Tibial artery (tissue), 4 donors: ENCODE measurements around the gene VPS13D.

Experiments
- DNase-seq, 2 donors: peaks; one replicate each; pipeline ENCODE4 v3.0.0-alpha.2; 2019
- H3K27ac ChIP-seq, 2 donors: fragments of 200-600 bp; sonication (generic) in 1 of 2; 1 replicate in 1 of 2; 2 replicates in 1 of 2; pipeline ENCODE4 v1.5.1; 2018 to 2019; ENCODE audit warnings: mild to moderate bottlenecking in 1 of 2
- H3K27me3 ChIP-seq, 2 donors: fragments of 200-600 bp; sonication (generic) in 1 of 2; one replicate each; pipeline versions ENCODE4 v1.5.1 to v1.6.0; 2016 to 2019
- H3K36me3 ChIP-seq, 3 donors: fragments of 200-600 bp; sonication (generic) in 2 of 3; one replicate each; pipeline ENCODE4 v1.5.1; 2016 to 2019; ENCODE audit warnings: mild to moderate bottlenecking in 2 of 3
- H3K4me1 ChIP-seq, 4 donors: fragments of 200-600 bp; sonication (generic) in 2 of 4; 1 replicate in 3 of 4; 2 replicates in 1 of 4; pipeline ENCODE4 v1.5.1; 2016 to 2019
- H3K4me3 ChIP-seq, 2 donors: fragments of 200-600 bp; sonication (generic) in 1 of 2; 1 replicate in 1 of 2; 2 replicates in 1 of 2; pipeline ENCODE4 v1.5.1; 2018 to 2019; ENCODE audit warnings: mild to moderate bottlenecking in 2 of 2
- H3K9me3 ChIP-seq, 3 donors: fragments of 200-600 bp; sonication (generic) in 1 of 3; one replicate each; pipeline ENCODE4 v1.5.1; 2016 to 2019
- intact Hi-C: fragments of 100-400 bp; cut with DNase I; formaldehyde crosslinking; loops from one replicate; pipeline ENCODE4 v1.15.0; 2023; ENCODE audit warnings: low total_unique reads
- TF ChIP-seq, protein P1 (sequence below), 2 experiments: fragments of 200-600 bp in 1 of 2; fragments of 450-650 bp in 1 of 2; IDR thresholded peaks; one replicate each; pipeline ENCODE4 v1.5.1; 2017 to 2019; ENCODE audit warnings: antibody characterized with exemption in 2 of 2, mild to moderate bottlenecking in 1 of 2, moderate library complexity in 1 of 2

VPS13D gene

DNA sequence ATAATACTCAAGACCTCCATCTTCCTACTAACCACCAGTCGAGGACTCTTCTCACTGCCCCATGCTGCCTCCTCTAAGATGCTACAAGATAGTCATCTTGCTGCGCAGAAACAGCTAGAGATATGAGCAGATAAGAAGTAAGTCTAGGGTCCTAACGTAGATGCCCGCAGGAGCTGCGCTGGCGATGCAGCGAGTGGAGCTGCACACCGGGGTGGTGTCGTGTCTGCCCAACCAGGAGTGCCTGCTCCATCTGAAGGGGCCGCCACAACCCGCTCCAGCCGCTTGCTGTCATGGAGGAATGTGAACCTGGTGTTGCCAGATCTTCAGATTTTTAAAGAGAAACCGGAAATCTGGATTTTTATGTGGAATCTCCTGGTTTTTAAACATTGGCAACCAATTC is 175.1 kb downstream of the VPS13D start:
- H3K4me1 ChIP-seq, result peaks cover 0 to 64% (median 41%) of the 10 kb centered on the region in 4 donors

DNA sequence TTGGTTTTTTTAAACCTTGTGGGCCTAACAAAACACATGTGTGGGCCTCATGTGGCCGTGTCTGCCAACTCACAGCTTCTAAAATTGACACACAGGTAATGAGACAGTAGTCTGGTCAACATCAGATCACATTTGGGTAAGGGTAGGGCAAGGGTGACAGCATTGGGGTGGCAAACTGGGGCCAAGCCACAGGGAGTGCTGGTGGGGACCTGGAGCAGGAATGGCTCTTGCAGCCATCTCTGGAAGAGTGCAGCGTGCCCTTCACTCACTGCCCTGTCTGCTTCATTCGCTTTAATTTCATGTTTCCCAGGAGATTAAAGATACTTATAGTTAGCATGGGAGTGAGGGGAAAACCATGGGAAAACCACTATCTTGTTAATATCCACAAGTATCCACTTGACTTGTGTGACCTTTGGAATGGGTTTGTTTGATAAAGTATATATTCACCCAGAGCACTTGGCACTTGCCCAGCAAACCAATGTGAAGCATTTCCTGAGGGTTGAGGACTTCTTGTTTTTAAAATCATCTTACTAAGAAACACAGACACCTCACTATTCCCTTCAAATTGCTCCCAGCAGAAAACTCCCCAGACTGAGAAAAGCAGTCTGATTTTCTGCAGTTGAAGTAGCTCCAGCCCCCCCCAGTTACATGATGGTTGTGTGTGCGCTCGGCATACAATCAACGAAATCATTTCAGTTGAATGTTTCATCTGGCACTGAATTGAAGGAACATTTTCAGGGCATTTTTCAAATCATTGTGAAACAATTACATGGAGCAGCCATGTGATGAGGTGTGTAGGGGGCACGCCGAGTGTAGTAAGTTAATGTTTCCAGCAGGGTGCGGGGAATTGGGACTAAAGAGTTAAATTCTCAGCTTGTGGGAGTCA is 175.7 kb downstream of the VPS13D start:
- Histone ChIP-seq H3K36me3 (peaks cover 21 to 38% (median 21%) of the 10 kb centered on the region in 3 donors), H3K27ac (peak overlapping the region; percentile 69 to 79), H3K4me1 (peaks cover 0 to 68% (median 43%) of the 10 kb centered on the region in 4 donors), H3K4me3 (no peak overlapping the region), H3K27me3 (no peaks in the 10 kb centered on the region), H3K9me3 (no peaks in the 10 kb centered on the region)
- TF ChIP-seq, protein P1, sequence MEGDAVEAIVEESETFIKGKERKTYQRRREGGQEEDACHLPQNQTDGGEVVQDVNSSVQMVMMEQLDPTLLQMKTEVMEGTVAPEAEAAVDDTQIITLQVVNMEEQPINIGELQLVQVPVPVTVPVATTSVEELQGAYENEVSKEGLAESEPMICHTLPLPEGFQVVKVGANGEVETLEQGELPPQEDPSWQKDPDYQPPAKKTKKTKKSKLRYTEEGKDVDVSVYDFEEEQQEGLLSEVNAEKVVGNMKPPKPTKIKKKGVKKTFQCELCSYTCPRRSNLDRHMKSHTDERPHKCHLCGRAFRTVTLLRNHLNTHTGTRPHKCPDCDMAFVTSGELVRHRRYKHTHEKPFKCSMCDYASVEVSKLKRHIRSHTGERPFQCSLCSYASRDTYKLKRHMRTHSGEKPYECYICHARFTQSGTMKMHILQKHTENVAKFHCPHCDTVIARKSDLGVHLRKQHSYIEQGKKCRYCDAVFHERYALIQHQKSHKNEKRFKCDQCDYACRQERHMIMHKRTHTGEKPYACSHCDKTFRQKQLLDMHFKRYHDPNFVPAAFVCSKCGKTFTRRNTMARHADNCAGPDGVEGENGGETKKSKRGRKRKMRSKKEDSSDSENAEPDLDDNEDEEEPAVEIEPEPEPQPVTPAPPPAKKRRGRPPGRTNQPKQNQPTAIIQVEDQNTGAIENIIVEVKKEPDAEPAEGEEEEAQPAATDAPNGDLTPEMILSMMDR (IDR thresholded peaks at IDR 0.05), result peak; percentile 40 to 61
- intact Hi-C loops, result no loop called here
- peak; percentile 71 for DNase-seq

More for the DNA sequence above, 175.1 kb downstream of the VPS13D start:
- TF ChIP-seq, protein P1 (IDR thresholded peaks at IDR 0.05), result no peak
- H3K4me3 ChIP-seq, result no peak overlapping the region
- no peaks in the 10 kb centered on the region for H3K9me3 ChIP-seq
- H3K27me3 ChIP-seq, result no peaks in the 10 kb centered on the region
- peak overlapping the region; percentile 69 to 79 for H3K27ac ChIP-seq
- DNase-seq, result no peak
- H3K36me3 ChIP-seq, result peaks cover 28 to 39% (median 28%) of the 10 kb centered on the region in 3 donors
- intact Hi-C loops, result loop anchor here (5.0 kb wide), 1 partner anchor 212 kb away; the partner anchor contains the start of gene DHRS3

DNA sequence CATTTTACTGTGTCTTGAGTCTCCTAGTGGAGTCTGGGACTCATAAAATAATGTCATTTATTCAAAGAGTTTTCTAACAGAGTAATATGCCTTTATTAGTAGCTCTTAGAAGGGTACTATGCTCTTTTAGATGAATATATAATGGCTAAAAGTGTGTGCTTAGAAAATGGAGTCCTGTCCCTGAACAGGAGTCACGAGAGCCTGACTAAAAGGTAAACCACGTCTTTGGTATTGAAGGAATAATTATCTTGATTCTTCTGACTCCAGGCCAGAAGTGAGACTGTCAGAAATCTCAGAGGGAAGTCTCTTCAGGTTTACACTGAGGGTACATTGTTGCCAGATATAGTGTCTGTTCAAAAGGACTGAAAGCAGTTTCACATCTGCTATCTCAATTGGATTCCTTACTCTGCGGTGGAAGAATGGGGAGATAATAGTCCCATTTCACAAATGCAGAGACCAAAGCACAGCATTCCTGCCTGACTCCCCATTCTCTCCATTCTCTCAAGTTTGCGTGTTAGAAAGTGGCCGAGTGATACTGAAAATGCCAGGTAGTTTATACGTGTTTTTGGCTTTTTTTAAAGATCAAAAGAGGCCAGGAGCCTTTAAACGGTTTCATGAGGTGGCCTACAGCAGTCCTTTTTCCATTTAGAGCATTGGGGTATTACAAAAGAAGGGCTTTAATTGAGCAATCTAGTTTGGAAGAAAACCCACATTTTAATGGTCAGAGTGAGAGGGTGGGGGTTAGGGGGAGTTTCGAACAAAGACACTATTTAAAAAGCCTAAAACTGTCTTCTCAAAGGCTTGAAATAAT is 176.6 kb downstream of the VPS13D start:
- no peak overlapping the region for H3K4me3 ChIP-seq
- H3K9me3 ChIP-seq, result no peaks in the 10 kb centered on the region
- intact Hi-C loops, result no loop called here
- H3K36me3 ChIP-seq, result peaks cover 17 to 29% (median 20%) of the 10 kb centered on the region in 3 donors
- peak overlapping the region; percentile 69 to 79 for H3K27ac ChIP-seq
- no peak for DNase-seq
- H3K27me3 ChIP-seq, result no peaks in the 10 kb centered on the region
- H3K4me1 ChIP-seq, result peaks cover 0 to 68% (median 40%) of the 10 kb centered on the region in 4 donors
- TF ChIP-seq, protein P1 (IDR thresholded peaks at IDR 0.05), result no peak

DNA sequence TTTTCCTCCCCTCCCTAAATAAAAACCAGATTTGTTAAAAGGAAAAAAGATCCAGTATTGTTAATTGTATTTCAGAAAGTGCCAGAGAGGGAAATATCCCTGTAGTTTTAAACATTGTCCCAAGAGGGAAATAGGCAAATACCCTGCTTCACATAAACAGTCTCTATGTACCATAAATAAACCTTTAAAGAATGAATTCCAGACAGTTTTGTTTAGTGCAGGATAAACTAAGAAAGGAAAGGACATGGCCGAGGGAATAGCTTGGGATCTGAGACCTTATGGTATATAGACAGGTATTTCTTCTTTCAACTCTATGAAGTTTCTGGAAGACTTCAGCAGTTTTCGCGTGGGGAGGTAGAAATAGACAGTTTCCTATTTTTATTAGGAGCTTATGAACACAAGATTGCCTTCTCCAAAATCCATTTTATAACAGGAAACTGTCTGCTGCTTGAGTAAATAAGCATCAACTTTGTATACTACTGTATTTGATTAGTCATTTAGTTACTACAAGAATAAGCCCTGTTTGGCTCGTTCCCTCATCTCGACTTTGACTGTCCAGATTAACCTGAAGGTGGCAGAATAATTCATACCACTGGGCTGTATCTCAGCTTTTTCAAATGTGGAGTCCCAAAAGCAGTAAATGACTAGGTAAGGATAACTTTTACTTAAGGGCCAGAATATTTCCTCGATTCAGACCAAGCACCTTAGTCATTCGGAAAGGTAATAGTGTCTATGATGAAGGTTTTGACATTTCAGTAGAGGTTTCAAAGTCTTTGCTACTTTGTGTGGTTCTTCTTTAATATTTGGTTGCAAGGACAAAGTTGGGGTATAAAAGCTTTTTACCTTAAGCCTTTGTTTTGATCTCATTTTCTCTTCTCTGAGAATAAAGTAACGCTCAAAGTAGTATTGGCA is 177.5 kb downstream of the VPS13D start:
- H3K27ac ChIP-seq, result peak overlapping the region; percentile 69 to 79
- TF ChIP-seq, protein P1 (IDR thresholded peaks at IDR 0.05), result peak; percentile 35 to 42
- DNase-seq, result no peak
- intact Hi-C loops, result no loop called here
- H3K4me3 ChIP-seq, result no peak overlapping the region
- no peaks in the 10 kb centered on the region for H3K9me3 ChIP-seq
- H3K36me3 ChIP-seq, result peaks cover 17 to 25% (median 20%) of the 10 kb centered on the region in 3 donors
- H3K27me3 ChIP-seq, result no peaks in the 10 kb centered on the region
- peaks cover 0 to 59% (median 38%) of the 10 kb centered on the region in 4 donors for H3K4me1 ChIP-seq
